Stimulated activated CD4-positive, alpha-beta T cell treated with anti-CD3 and anti-CD28 coated beads, TNF-alpha, amount 100 ng/mL, for 48 hours (primary cell): ENCODE results near the gene SNAP25.

Source experiments
- DNase-seq, 3 donors: peaks; one replicate each; pipeline ENCODE4 v3.0.0-alpha.2; 2020; ENCODE audit warnings: low read depth in 3 of 3

SNAP25 gene

DNA sequence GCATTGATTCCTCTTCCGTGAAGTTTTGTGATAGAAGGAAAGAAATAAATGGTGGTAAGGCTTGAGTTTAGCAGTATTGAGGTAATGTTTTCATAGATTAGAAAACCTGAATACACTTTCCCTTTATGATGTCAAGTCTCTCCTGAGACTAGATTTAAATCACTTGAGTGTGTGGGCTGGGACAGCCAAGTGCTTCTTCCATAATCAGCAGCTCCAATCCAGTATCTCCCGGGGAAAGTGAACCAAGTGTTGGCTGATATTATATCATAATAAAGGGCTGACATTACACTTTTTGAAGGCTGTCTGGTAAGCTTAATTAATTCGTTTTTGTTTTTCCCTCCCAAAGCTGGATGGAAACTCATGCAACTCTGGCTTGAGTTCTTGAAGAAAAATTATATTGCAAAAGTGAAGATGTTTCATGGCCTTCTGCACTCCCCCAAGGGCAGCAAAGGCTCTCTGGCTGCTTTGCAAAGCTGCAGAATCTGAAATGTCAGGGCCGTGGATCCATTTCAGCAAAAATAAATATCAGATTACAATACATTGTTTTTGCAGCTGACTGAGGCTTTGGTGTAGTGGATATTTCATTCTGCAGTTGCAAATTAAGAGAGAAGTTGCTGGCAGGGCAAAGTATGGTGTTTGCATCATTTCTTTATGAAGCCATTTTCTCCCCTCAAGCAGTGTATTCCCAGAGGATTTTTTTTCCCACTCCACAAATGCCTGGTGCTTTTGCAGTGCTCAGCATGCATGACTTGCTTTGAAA lies 114.2 kb downstream of the SNAP25 start:
- DNase-seq: no peak

DNA sequence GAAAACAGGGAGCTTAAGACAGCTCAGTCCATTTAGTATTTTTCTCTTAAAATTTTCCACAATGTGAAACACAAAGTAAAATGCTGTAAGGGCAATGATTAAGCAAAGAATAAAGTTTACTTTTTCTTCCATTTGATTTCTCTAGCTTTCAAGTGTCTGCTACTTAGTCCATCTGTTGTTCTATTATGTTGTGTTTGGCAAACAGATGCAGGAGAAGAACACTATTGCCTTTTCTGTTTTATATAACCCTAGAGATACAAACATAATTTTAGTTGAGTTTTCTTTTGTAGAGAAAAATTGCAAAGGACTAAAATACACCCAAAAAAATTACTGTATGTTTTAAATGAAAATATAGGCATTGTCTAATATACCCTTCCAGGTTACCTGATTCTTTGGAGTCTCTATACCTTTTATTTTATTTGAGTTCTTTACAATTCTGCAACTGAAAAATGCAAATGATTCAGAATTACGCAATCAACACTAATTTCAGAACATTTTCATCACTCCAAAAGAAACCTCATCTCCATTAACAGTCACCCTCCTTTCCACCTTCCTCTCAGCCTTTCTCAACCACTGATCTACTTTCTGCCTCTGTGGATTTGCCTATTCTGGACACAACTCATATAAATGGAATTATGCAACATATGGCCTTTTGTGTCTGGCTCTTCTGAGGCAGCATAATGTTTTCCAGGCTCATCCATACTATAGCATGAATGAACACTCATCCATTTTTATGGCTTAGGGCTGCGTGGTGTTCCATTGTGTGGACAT lies 118.5 kb downstream of the SNAP25 start:
- no peak for DNase-seq

- no peak for DNase-seq
Observed at GRCh38 chr20:10338426-10339180, 120.0 kb downstream of the SNAP25 start.

DNA sequence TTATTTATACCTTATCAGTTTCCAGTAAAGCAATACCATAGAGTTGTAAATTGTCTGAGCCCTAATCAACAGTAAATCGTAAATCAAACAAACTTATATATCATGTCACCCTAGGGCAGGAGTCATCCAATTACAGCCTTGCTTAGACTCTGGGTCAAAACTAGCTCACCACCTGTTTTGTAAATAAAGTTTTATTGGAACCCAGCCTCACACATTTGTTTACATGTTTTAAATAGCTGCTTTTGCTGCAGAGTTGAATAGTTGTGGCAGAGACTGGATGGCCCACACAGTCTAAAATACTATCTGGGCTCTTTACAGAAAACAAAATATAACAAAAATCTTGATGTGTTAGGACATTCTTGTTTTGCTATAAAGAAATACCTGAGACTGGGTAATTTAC lies 121.0 kb downstream of the SNAP25 start:
- DNase-seq: no peak

DNA sequence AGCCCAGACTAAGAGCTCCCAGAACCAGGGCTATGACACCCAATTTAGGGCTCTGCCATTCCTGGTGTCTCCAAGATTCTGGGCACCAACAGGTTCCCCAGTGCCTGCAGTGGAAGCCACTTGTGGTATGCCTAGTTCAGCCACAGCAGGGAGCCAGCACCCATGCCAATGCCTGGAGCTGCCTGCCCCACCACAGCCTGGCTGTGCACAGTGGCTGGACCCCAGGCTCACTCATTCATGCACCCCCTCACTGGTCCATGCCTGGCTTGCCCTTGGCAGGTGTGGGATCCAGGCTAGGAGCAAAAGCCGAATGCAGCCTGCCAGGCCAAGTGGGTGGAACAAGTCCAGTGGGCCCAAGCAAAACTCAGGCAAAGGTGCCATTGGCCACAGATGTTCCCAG lies 123.5 kb downstream of the SNAP25 start:
- DNase-seq: no peak

DNA sequence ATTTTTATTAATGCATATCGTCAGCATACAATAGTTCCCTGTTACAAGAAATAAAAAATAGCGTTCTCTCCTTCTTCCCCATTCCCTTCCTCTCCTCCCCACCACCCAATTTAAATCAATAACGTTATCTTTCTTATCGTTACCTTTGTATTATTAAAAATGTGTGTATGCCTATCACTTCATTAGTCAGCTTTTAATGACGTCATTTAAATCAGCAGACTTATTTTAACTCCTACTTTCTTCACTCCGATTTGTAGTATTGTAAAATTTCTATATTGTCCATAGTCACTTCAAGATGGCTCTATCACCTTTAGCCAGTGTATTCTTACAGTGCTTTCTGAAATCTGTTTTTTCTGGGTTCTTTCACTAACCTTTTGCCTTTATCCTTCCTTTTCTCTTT lies 126.3 kb downstream of the SNAP25 start:
- no peak for DNase-seq

DNA sequence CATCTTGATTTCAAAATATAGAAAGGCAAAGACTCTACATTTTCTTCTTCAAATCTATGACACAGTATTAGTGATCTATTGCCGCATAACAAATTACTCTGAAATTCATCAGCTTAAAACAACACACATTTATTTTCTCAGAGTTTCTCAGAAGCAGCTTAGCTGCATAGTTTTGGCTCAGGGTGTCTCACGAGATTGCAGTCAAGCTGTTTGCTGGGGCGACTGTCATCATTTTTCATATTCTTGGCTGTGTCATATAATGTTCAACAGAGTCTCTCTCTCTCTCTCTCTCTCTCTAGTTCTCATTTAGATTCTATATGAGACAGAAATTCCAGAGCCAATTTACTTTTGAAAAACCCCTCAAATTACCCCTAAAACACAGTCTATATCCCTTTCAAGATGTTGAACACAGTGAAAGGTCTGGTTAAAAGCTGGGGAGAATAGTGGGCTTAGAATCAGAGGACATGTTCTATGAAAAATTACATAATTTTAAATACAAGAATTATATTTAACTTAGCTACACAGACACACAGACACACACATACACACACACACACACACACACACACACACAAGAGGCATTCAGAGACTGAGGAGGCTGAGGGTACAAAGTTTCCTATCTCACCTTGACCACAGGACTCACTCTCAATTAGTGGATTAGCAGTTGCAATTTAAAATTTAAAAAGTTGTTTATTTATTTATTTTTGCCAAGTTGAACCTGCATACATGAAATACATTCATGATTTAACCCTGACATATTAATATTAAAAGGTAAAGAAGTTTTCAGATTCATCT lies 128.7 kb downstream of the SNAP25 start:
- DNase-seq: no peak

GRCh38 chr20:10349118-10349517 lies 130.5 kb downstream of the SNAP25 start:
- no peak for DNase-seq

- no peak for DNase-seq
Observed at GRCh38 chr20:10350188-10350842, 131.7 kb downstream of the SNAP25 start.

- no peak for DNase-seq
Observed at GRCh38 chr20:10352934-10353824, 134.5 kb downstream of the SNAP25 start.

DNA sequence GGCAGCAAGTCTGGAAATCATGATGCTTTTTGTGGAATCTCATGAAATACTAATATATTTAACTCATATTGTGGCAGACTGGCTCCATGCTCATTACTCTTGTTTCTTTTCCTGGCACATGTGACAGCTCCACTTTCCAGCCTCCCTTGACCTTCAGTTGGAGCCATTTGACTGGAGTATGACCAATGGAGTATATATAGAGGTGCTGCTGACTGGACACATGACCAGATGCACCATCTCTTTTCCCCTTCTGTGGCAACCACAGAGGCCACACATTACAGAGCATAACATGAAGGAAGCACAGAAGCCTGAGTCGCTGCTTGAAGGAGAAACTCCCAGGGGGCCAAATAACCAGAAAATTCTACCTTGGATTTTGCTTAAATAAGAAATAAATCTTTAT lies 138.0 kb downstream of the SNAP25 start:
- no peak for DNase-seq
